HepG2 (cell line): Measurements from ENCODE around the gene TPSAB1. TPM values are rescaled to one million over a fixed set of nuclear protein-coding genes. Genes with fewer than 3 reads are reported as not detected.
A peak's percentile ranks its signal among the peaks of the same experiment; 100 is the strongest.
"Not testable (repeated sequence)": the region's sequence is repeated elsewhere in the genome, so short reads cannot be mapped to it uniquely, and the experiment has no call there.

Experiments used
- ATAC-seq: fragments of 200-7000 bp; cut with Tn5 transposase; 3 replicates; pipeline ENCODE4 v1.9.1; 2020; ENCODE audit warnings: mild to moderate bottlenecking, moderate library complexity
- BruUV-seq: library from RNA; stranded (reverse); fragments of 400-500 nt; replicated peaks from 2 replicates; lab custom pipeline; 2021; lab: Mats Ljungman, UMichigan
- CTCF ChIA-PET: fragments of 300-600 bp; formaldehyde crosslinking; extraction: SDS; loops from one replicate; lab custom pipeline; 2021; ENCODE audit warnings: low total read pairs, inconsistent platforms, low intra/inter-chr PET ratio; lab: Yijun Ruan, JAX
- POLR2A ChIA-PET: fragments of 350-600 bp; sonication (Branson Sonifier 250); formaldehyde crosslinking; loops from one replicate; lab custom pipeline; 2020; ENCODE audit warnings: antibody characterized with exemption, inconsistent platforms; lab: Yijun Ruan, JAX
- DNase-seq: peaks from one replicate; pipeline ENCODE4 v3.0.0-alpha.2; 2015; ENCODE audit warnings: low spot score
- FAIRE-seq: peaks from 3 replicates; lab custom pipeline; 2011; peaks lifted over from hg19 to GRCh38; lab: Jason Lieb, UNC
- H2AFZ ChIP-seq: one replicate; pipeline ENCODE4 v1.6.1; 2011; ENCODE audit warnings: low read length, inconsistent platforms
- H3K27ac ChIP-seq: fragments of 300-600 bp; 3 replicates; pipeline ENCODE4 v1.8.0; 2011; ENCODE audit warnings: mixed run types, mild to moderate bottlenecking, mixed read lengths, low read length, inconsistent platforms; ENCODE audit not compliant: insufficient read depth; ENCODE audit errors: extremely low read length
- H3K27me3 ChIP-seq, 2 experiments: fragments of 200-600 bp in 1 of 2; 2 replicates in 1 of 2; 3 replicates in 1 of 2; pipeline versions ENCODE4 v1.6.0 to v1.8.0; 2011; ENCODE audit warnings: low read length in 2 of 2, mild to moderate bottlenecking in 2 of 2, moderate library complexity in 2 of 2, inconsistent platforms in 1 of 2; ENCODE audit not compliant: insufficient read depth in 2 of 2, control insufficient read depth in 1 of 2
- H3K36me3 ChIP-seq, 2 experiments: fragments of 200-600 bp in 1 of 2; replicated peaks in 1 of 2; 2 replicates in 1 of 2; 3 replicates in 1 of 2; pipeline versions ENCODE4 v1.5.1 to v1.8.0; 2011; ENCODE audit warnings: low read length in 2 of 2, inconsistent platforms in 1 of 2; ENCODE audit not compliant: insufficient read depth in 2 of 2, control insufficient read depth in 1 of 2
- H3K4me1 ChIP-seq: 2 replicates; pipeline ENCODE4 v1.5.1; 2012; ENCODE audit warnings: low read length, inconsistent platforms; ENCODE audit not compliant: insufficient read depth
- H3K4me2 ChIP-seq: 2 replicates; pipeline ENCODE4 v1.6.0; 2011; ENCODE audit warnings: low read depth, low read length, inconsistent platforms
- H3K4me3 ChIP-seq, 3 experiments: fragments of 200-600 bp in 1 of 3; sonication (generic), shearing (Covaris generic) in 1 of 3; replicated peaks in 1 of 3; 2 replicates each; pipeline ENCODE4 v1.5.1; 2011 to 2016; ENCODE audit warnings: low read length in 3 of 3, inconsistent platforms in 2 of 3, low read depth in 2 of 3, mild to moderate bottlenecking in 2 of 3, control low read depth in 1 of 3, mixed read lengths in 1 of 3; ENCODE audit not compliant: insufficient read depth in 1 of 3
- H3K79me2 ChIP-seq: one replicate; pipeline ENCODE4 v1.6.1; 2011; ENCODE audit warnings: low read length, inconsistent platforms; ENCODE audit not compliant: insufficient read depth
- H3K9ac ChIP-seq: 2 replicates; pipeline ENCODE4 v1.6.0; 2011; ENCODE audit warnings: mild to moderate bottlenecking, low read depth, low read length, inconsistent platforms; ENCODE audit not compliant: insufficient read depth
- H3K9me3 ChIP-seq: 2 replicates; pipeline ENCODE4 v1.5.1; 2012; ENCODE audit warnings: mild to moderate bottlenecking, low read length
- H4K20me1 ChIP-seq: 2 replicates; pipeline ENCODE4 v1.6.0; 2011; ENCODE audit warnings: inconsistent platforms, mild to moderate bottlenecking, low read length, moderate library complexity; ENCODE audit not compliant: insufficient read depth
- WGBS: methylation state at CpG from one replicate; pipeline ENCODE4 v1.1.6; 2017; ENCODE audit warnings: low lambda C conversion rate; 5-methylcytosine and 5-hydroxymethylcytosine counted together
- in situ Hi-C: cut with HindIII; loops from 2 replicates; pipeline ENCODE4 v1.10.0; 2017; ENCODE audit warnings: low pct_unique_long_range_greater_than_20kb; ENCODE audit not compliant: extremely low pct_ligation_motif_present
- intact Hi-C: fragments of 100-400 bp; cut with micrococcal nuclease; formaldehyde crosslinking; loops from one replicate; pipeline ENCODE4 v1.10.0; 2022; ENCODE audit not compliant: unreplicated experiment
- polyA plus RNA-seq, 8 experiments: library from polyadenylated mRNA; depleted of rRNA in 3 of 8; stranded (reverse) in 7 of 8; unstranded in 1 of 8; fragments of >200 nt; fragmentation: Illumina TruSeq in 4 of 8; extraction: Trizol in 4 of 8; gene quantifications; 2 replicates each; pipeline versions ENCODE4 v1.2.1 to v1.2.3, GENCODE V29; 2011 to 2016; ENCODE audit warnings: low read depth in 4 of 8, missing spikeins in 1 of 8, mixed read lengths in 1 of 8; ENCODE audit not compliant: insufficient read depth in 1 of 8
- total RNA-seq, 5 experiments: library from RNA; depleted of rRNA; stranded (reverse); fragments of >200 nt; fragmentation: Illumina TruSeq; extraction: Trizol; gene quantifications; 2 replicates each; pipeline ENCODE4 v1.2.3, GENCODE V29; 2016; ENCODE audit warnings: low read depth in 1 of 5
- TF ChIP-seq, protein P1 (sequence below), 2 experiments: sonication (generic) in 1 of 2; formaldehyde crosslinking in 1 of 2; IDR thresholded peaks; 2 replicates each; pipeline versions ENCODE4 v1.5.1 to v1.6.1; 2011 to 2020; ENCODE audit warnings: borderline replicate concordance in 1 of 2, low read depth in 1 of 2, low read length in 1 of 2, mild to moderate bottlenecking in 1 of 2, missing genetic modification reagents in 1 of 2, moderate library complexity in 1 of 2

The TPSAB1 gene
- total and polyA plus RNA-seq, 2 of the 13 experiments (the other 11 are each of a cell fraction or from before 2014, with no cell fraction given), result 0.12 TPM; not detected in 1

DNA sequence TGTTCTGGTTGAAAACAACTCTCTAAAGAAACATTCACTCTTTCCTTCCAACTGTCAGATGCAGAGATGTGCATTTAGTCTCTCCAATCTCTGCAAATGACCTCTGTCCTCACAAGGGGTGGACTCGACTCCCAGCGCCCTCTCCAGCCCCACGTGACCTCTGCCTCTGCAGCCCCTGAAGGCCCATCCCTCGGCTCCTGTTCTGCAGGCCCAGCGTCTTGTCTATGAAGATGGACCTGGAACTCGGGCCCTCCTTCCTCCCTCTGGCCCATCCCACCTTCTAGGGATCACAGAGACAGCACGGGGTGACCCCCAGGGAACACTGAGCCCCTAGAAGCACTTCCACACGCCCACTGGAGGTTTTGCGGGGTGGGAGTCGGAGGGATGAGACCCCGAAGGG lies 2.9 kb downstream of the TPSAB1 start:
- DNase-seq, H3K4me1 ChIP-seq, CTCF ChIA-PET, in situ Hi-C loops, H3K4me2 ChIP-seq, POLR2A ChIA-PET, H3K36me3 ChIP-seq, H4K20me1 ChIP-seq, BruUV-seq, ATAC-seq, H3K4me3 ChIP-seq, H3K79me2 ChIP-seq, H3K9me3 ChIP-seq, H3K27ac ChIP-seq, FAIRE-seq, intact Hi-C loops: not testable (repeated sequence)
- peaks cover 1 to 32% of the 10 kb centered on the region in 2 experiments; a peak in 4 of 5 replicates for H3K27me3 ChIP-seq
- WGBS, result 15% methylated on average over 7 of the region's 11 CpGs
- TF ChIP-seq, protein P1, sequence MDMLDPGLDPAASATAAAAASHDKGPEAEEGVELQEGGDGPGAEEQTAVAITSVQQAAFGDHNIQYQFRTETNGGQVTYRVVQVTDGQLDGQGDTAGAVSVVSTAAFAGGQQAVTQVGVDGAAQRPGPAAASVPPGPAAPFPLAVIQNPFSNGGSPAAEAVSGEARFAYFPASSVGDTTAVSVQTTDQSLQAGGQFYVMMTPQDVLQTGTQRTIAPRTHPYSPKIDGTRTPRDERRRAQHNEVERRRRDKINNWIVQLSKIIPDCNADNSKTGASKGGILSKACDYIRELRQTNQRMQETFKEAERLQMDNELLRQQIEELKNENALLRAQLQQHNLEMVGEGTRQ (IDR thresholded peaks at IDR 0.05; ENCODE audit: low read depth, low read length), result not testable (repeated sequence)
- TF ChIP-seq, protein P1 (CRISPR knock-in tag; IDR thresholded peaks at IDR 0.05; ENCODE audit: borderline replicate concordance), result peak; percentile 40; the same call in 1 of the 2 replicates
- TF ChIP-seq, all 625 proteins: peak for 1; not testable (repeated sequence) for 624
- not testable (repeated sequence) for H3K9ac ChIP-seq, H2AFZ ChIP-seq

DNA sequence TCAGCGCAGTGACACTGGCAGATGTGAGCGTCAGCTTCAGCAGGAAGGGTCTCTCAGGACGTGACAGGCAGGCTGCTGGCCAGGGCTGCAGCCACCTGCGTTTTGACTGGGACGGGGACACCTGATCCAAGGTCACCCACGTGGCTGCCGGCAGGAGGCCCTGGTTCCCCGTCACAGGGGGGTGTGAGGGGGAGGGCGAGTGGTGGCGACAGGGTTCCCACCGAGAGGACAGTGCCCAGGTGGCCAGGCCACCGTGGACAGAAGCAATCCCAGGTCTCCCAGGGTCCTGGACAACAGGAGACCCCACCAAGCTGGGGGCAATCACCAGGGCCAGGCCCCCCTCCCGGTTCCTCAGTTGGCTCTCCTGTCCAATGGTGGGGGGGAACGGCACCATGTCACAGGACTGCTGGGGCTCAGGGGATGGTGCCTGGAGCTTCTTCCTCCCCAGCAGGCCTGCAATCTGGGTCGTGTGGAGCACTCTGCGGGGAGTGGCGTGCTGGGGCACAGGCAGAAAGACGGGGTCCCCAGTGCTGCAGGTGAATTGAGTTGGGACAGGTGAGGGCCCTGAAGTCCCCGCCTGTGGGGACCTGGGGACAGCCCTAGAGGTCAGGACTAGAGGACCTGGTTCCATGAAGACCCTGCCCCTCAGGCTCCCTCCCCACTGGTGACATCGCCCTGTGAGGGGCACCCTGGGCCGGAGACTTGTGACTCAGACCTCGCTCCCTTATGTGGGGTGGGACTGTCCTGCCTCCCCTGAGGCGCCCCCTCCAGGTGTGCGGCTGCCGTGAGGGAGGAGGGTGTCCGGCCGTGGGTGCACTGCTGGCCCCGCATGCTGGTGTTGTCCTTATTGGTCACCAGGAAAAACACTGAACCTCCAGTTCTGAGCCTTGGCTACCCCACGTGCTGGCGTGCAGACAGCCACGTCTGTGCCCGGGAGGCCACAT lies 3.7 kb downstream of the TPSAB1 start:
- H3K4me3 ChIP-seq, H3K79me2 ChIP-seq, H3K4me1 ChIP-seq, CTCF ChIA-PET, ATAC-seq, FAIRE-seq, POLR2A ChIA-PET, DNase-seq, H3K4me2 ChIP-seq, H4K20me1 ChIP-seq, H3K9ac ChIP-seq, intact Hi-C loops, H3K36me3 ChIP-seq, H3K27ac ChIP-seq, BruUV-seq, in situ Hi-C loops, H3K9me3 ChIP-seq, H2AFZ ChIP-seq: not testable (repeated sequence)
- peaks cover 1 to 32% of the 10 kb centered on the region in 2 experiments; a peak in 4 of 5 replicates for H3K27me3 ChIP-seq
- 24% methylated on average over 9 of the region's 32 CpGs for WGBS
